ENCODE data around the gene TMEM69. TPM values are rescaled to one million over a fixed set of nuclear protein-coding genes. Genes with fewer than 3 reads are reported as not detected.

Gene TMEM69
- 20.6 TPM for total RNA-seq (ENCODE audit: unreplicated experiment)
- long read RNA-seq, transcript TMEM69-201 (3 exons, 2,439 nt), result major isoform, 17 of 21 reads
- long read RNA-seq, partial matches to known transcripts, result 0 of 21 reads
- long read RNA-seq, other reads (novel, unspliced or antisense), result 3 of 21 reads

- TF ChIP-seq CTCF (IDR thresholded peaks at IDR 0.05; ENCODE audit: partially characterized antibody, unreplicated experiment), result peak; percentile 15
- peaks cover 9% of the 10 kb centered on the region for H3K4me1 Mint-ChIP-seq (ENCODE audit: low read depth, unreplicated experiment)
- H3K36me3 Mint-ChIP-seq (ENCODE audit: unreplicated experiment), result no peaks in the 10 kb centered on the region
- peak; percentile 64 for DNase-seq
- H3K27ac Mint-ChIP-seq (ENCODE audit: unreplicated experiment), result peak within 1 kb of the TSS; percentile 98
- peak within 1 kb of the TSS; percentile 100 for H3K4me3 Mint-ChIP-seq (ENCODE audit: unreplicated experiment)
- peaks cover 12% of the 10 kb centered on the region for H3K27me3 Mint-ChIP-seq (ENCODE audit: unreplicated experiment)
- H3K9me3 Mint-ChIP-seq (ENCODE audit: unreplicated experiment), result peaks cover 8% of the 10 kb centered on the region
These were observed at the start of gene TMEM69 for GRCh38 chr1:45687754-45688740. TSS of gene TMEM69 (plus strand) at chr1:45688181. CDS start at chr1:45691069, 2,888 bp downstream.

- no peak for DNase-seq
- H3K4me3 Mint-ChIP-seq (ENCODE audit: unreplicated experiment), result no peak overlapping the region
- H3K27ac Mint-ChIP-seq (ENCODE audit: unreplicated experiment), result no peak overlapping the region
- H3K4me1 Mint-ChIP-seq (ENCODE audit: low read depth, unreplicated experiment), result no peaks in the 10 kb centered on the region
- H3K9me3 Mint-ChIP-seq (ENCODE audit: unreplicated experiment), result no peaks in the 10 kb centered on the region
- no peaks in the 10 kb centered on the region for H3K36me3 Mint-ChIP-seq (ENCODE audit: unreplicated experiment)
- no peaks in the 10 kb centered on the region for H3K27me3 Mint-ChIP-seq (ENCODE audit: unreplicated experiment)
- TF ChIP-seq CTCF (IDR thresholded peaks at IDR 0.05; ENCODE audit: partially characterized antibody, unreplicated experiment), result no peak
These were observed 47.7 kb upstream of the TMEM69 start for GRCh38 chr1:45640293-45640692.

- H3K27ac Mint-ChIP-seq (ENCODE audit: unreplicated experiment), result no peak overlapping the region
- DNase-seq, result no peak
- no peak overlapping the region for H3K4me3 Mint-ChIP-seq (ENCODE audit: unreplicated experiment)
- TF ChIP-seq CTCF (IDR thresholded peaks at IDR 0.05; ENCODE audit: partially characterized antibody, unreplicated experiment), result no peak
- no peaks in the 10 kb centered on the region for H3K27me3 Mint-ChIP-seq (ENCODE audit: unreplicated experiment)
- H3K36me3 Mint-ChIP-seq (ENCODE audit: unreplicated experiment), result no peaks in the 10 kb centered on the region
- H3K4me1 Mint-ChIP-seq (ENCODE audit: low read depth, unreplicated experiment), result no peaks in the 10 kb centered on the region
- H3K9me3 Mint-ChIP-seq (ENCODE audit: unreplicated experiment), result no peaks in the 10 kb centered on the region
These were observed 44.7 kb upstream of the TMEM69 start for GRCh38 chr1:45643321-45643720.

GRCh38 chr1:45643978-45644377, 44.0 kb upstream of the TMEM69 start:
- no peak overlapping the region for H3K4me3 Mint-ChIP-seq (ENCODE audit: unreplicated experiment)
- H3K27ac Mint-ChIP-seq (ENCODE audit: unreplicated experiment), result no peak overlapping the region
- no peaks in the 10 kb centered on the region for H3K36me3 Mint-ChIP-seq (ENCODE audit: unreplicated experiment)
- H3K9me3 Mint-ChIP-seq (ENCODE audit: unreplicated experiment), result no peaks in the 10 kb centered on the region
- no peak for TF ChIP-seq CTCF (IDR thresholded peaks at IDR 0.05; ENCODE audit: partially characterized antibody, unreplicated experiment)
- H3K27me3 Mint-ChIP-seq (ENCODE audit: unreplicated experiment), result no peaks in the 10 kb centered on the region
- DNase-seq, result no peak
- H3K4me1 Mint-ChIP-seq (ENCODE audit: low read depth, unreplicated experiment), result no peaks in the 10 kb centered on the region

- Mint-ChIP-seq H3K4me3 (ENCODE audit: unreplicated experiment) (no peak overlapping the region), H3K27ac (ENCODE audit: unreplicated experiment) (no peak overlapping the region), H3K36me3 (ENCODE audit: unreplicated experiment) (no peaks in the 10 kb centered on the region), H3K27me3 (ENCODE audit: unreplicated experiment) (no peaks in the 10 kb centered on the region), H3K4me1 (ENCODE audit: low read depth, unreplicated experiment) (no peaks in the 10 kb centered on the region), H3K9me3 (ENCODE audit: unreplicated experiment) (no peaks in the 10 kb centered on the region)
- TF ChIP-seq CTCF (IDR thresholded peaks at IDR 0.05; ENCODE audit: partially characterized antibody, unreplicated experiment), result no peak
- DNase-seq, result no peak
These were observed 43.3 kb upstream of the TMEM69 start for GRCh38 chr1:45644661-45645060.
